ENCODE data around the gene LRP10. TPM values are rescaled to one million over a fixed set of nuclear protein-coding genes. Genes with fewer than 3 reads are reported as not detected.

Gene LRP10
- total and polyA plus RNA-seq, 2 of the 4 experiments (the other 2 are of a cell fraction): 25.1 to 118 TPM

GRCh38 chr14:22884738-22885523 is 13.4 kb downstream of the LRP10 start:
- no peaks in the 10 kb centered on the region for H4K20me1 ChIP-seq (ENCODE audit: insufficient read depth, low read length)
- peak overlapping the region; percentile 28 for H2AK9ac ChIP-seq (replicated peaks; ENCODE audit: low read depth, low read length, poor library complexity)
- H3K27me3 ChIP-seq (ENCODE audit: control insufficient read depth, insufficient read depth, low read length): no peaks in the 10 kb centered on the region
- no peak overlapping the region for H2AK5ac ChIP-seq (ENCODE audit: low read depth, low read length)
- DNase-seq (no peak), ATAC-seq (ENCODE audit: low read depth) (no peak)
- peaks cover 7 to 17% of the 10 kb centered on the region in 2 experiments; a peak in 3 of 4 replicates for H3K79me1 ChIP-seq (ENCODE audit: low read depth in 1 of 2, low read length in 2 of 2)
- ChIA-PET CTCF (interaction anchor here (1.8 kb wide), 1 partner anchor 15 kb away, joined by 7 read pairs; no protein-coding TSS in a partner anchor), POLR2A (ENCODE audit: unreplicated experiment) (no interaction called here)
- peaks cover 11% of the 10 kb centered on the region; the same call in 1 of the 2 replicates for H3K9me1 ChIP-seq (ENCODE audit: insufficient read depth, low read length)
- in situ Hi-C loops (cut with MboI; ENCODE audit: low sequenced_read_pairs) (no loop called here), intact Hi-C loops (cut with micrococcal nuclease) (no loop called here), dilution Hi-C loops (cut with HindIII; ENCODE audit: low sequenced_read_pairs, unreplicated experiment) (no loop called here)
- H3K23ac ChIP-seq (ENCODE audit: low read depth, low read length): no peak overlapping the region
- H3K4me3 ChIP-seq (ENCODE audit: insufficient read depth, low read depth, low read length): no peak overlapping the region
- H3K4ac ChIP-seq (ENCODE audit: low read depth, low read length): no peak overlapping the region
- H3K4me1 ChIP-seq (ENCODE audit: control insufficient read depth, insufficient read depth, low read length): peaks cover 5% of the 10 kb centered on the region; the same call in 1 of the 2 replicates
- 93% methylated on average over 3 of the region's 11 CpGs; no CpG with 5 or more reads in 1 of the 2 experiments for WGBS, 2 experiments (ENCODE audit: extremely low coverage in 2 of 2, insufficient read length in 1 of 2)
- TF ChIP-seq RAD21 (IDR thresholded peaks at IDR 0.05; ENCODE audit: low read length): no peak
- no peak for TF ChIP-seq MAZ (IDR thresholded peaks at IDR 0.05; ENCODE audit: borderline replicate concordance, low read depth, low read length)
- no TSS peak for BruUV-seq (replicated peaks)
- H2BK120ac ChIP-seq (ENCODE audit: low read depth, low read length): no peak overlapping the region
- no peak overlapping the region for H3K9ac ChIP-seq (ENCODE audit: low read depth, low read length)
- no peak overlapping the region for H2BK15ac ChIP-seq (ENCODE audit: low read depth, low read length)
- no peak overlapping the region for H3K4me2 ChIP-seq (ENCODE audit: low read depth, low read length)
- no peak overlapping the region for H3K56ac ChIP-seq (ENCODE audit: extremely low read depth, insufficient read depth, low read length)
- no peak overlapping the region for H2AFZ ChIP-seq (replicated peaks; ENCODE audit: low read length, poor library complexity)
- H2BK5ac ChIP-seq (ENCODE audit: low read depth, low read length, poor library complexity, severe bottlenecking): no peak overlapping the region
- H4K8ac ChIP-seq (ENCODE audit: low read depth in 2 of 2, low read length in 2 of 2): no peak overlapping the region
- no peak overlapping the region for H4K91ac ChIP-seq (ENCODE audit: insufficient read depth, low read depth, low read length)
- no peak overlapping the region for H3K18ac ChIP-seq (ENCODE audit: low read depth, low read length)
- no peaks in the 10 kb centered on the region for H3K9me3 ChIP-seq (ENCODE audit: control insufficient read depth, insufficient read depth, low read length)
- no peak overlapping the region for H3K14ac ChIP-seq (replicated peaks; ENCODE audit: low read depth, low read length)
- no peak overlapping the region for H4K5ac ChIP-seq (ENCODE audit: low read depth, low read length)
- H2BK20ac ChIP-seq (ENCODE audit: low read depth, low read length): no peak overlapping the region
- no peak overlapping the region for H3K27ac ChIP-seq (ENCODE audit: insufficient read depth, low read length)
- no peaks in the 10 kb centered on the region for H3K36me3 ChIP-seq (ENCODE audit: control insufficient read depth, insufficient read depth, low read length)
